Measurements from ENCODE around the gene DBF4B. TPM values are rescaled to one million over a fixed set of nuclear protein-coding genes. Genes with fewer than 3 reads are reported as not detected.

The DBF4B gene
- total RNA-seq, 3 donors from 2014 or later, result 2.3 to 7.5 (median 3.2) TPM

GRCh38 chr17:44761932-44762810, 53.7 kb downstream of the DBF4B start:
- Histone ChIP-seq H3K27ac (no peak overlapping the region), H3K4me1 (peaks cover 6 to 13% of the 10 kb centered on the region in 2 donors), H3K36me3 (no peaks in the 10 kb centered on the region), H3K9me3 (no peaks in the 10 kb centered on the region), H3K4me3 (no peak overlapping the region), H3K27me3 (peaks cover 10 to 21% of the 10 kb centered on the region in 2 donors)
- no peak for TF ChIP-seq CTCF (IDR thresholded peaks at IDR 0.05)
- TF ChIP-seq POLR2A (IDR thresholded peaks at IDR 0.05), result no peak
- no peak for TF ChIP-seq POLR2AphosphoS5 (IDR thresholded peaks at IDR 0.05)
- DNase-seq (ENCODE audit: low spot score in 2 of 2), result no peak
- intact Hi-C loops (cut with DNase I; ENCODE audit: low total_unique reads), result no loop called here

GRCh38 chr17:44763170-44763569, 54.7 kb downstream of the DBF4B start:
- Histone ChIP-seq H3K27me3 (peaks cover 10 to 21% of the 10 kb centered on the region in 2 donors), H3K4me3 (no peak overlapping the region), H3K36me3 (no peaks in the 10 kb centered on the region), H3K9me3 (no peaks in the 10 kb centered on the region), H3K27ac (no peak overlapping the region), H3K4me1 (peaks cover 6 to 13% of the 10 kb centered on the region in 2 donors)
- intact Hi-C loops (cut with DNase I; ENCODE audit: low total_unique reads), result no loop called here
- no peak for DNase-seq (ENCODE audit: low spot score in 2 of 2)
- TF ChIP-seq POLR2AphosphoS5 (IDR thresholded peaks at IDR 0.05), result no peak
- TF ChIP-seq POLR2A (IDR thresholded peaks at IDR 0.05), result no peak
- no peak for TF ChIP-seq CTCF (IDR thresholded peaks at IDR 0.05)

- H3K9me3 ChIP-seq, result no peaks in the 10 kb centered on the region
- intact Hi-C loops (cut with DNase I; ENCODE audit: low total_unique reads), result no loop called here
- no peak overlapping the region for H3K27ac ChIP-seq
- no peaks in the 10 kb centered on the region for H3K4me1 ChIP-seq
- no peak overlapping the region for H3K4me3 ChIP-seq
- no peak for TF ChIP-seq POLR2AphosphoS5 (IDR thresholded peaks at IDR 0.05)
- TF ChIP-seq CTCF (IDR thresholded peaks at IDR 0.05), result no peak
- no peak for TF ChIP-seq POLR2A (IDR thresholded peaks at IDR 0.05)
- H3K27me3 ChIP-seq, result peaks cover 0 to 6% of the 10 kb centered on the region in 2 donors
- H3K36me3 ChIP-seq, result no peaks in the 10 kb centered on the region
- DNase-seq (ENCODE audit: low spot score in 2 of 2), result no peak
Observed at GRCh38 chr17:44765965-44766364, 57.5 kb downstream of the DBF4B start.

GRCh38 chr17:44766409-44767038, 58.1 kb downstream of the DBF4B start:
- Histone ChIP-seq H3K9me3 (no peaks in the 10 kb centered on the region), H3K27me3 (peaks cover 0 to 6% of the 10 kb centered on the region in 2 donors), H3K27ac (no peak overlapping the region), H3K4me3 (no peak overlapping the region), H3K36me3 (no peaks in the 10 kb centered on the region), H3K4me1 (no peaks in the 10 kb centered on the region)
- TF ChIP-seq POLR2AphosphoS5 (IDR thresholded peaks at IDR 0.05) (no peak), POLR2A (IDR thresholded peaks at IDR 0.05) (no peak)
- intact Hi-C loops (cut with DNase I; ENCODE audit: low total_unique reads), result loop anchor here (1.0 kb wide), 1 partner anchor 22 kb away; no protein-coding TSS in a partner anchor
- DNase-seq (ENCODE audit: low spot score in 2 of 2), result no peak

GRCh38 chr17:44767493-44767892, 59.0 kb downstream of the DBF4B start:
- no peaks in the 10 kb centered on the region for H3K9me3 ChIP-seq
- intact Hi-C loops (cut with DNase I; ENCODE audit: low total_unique reads), result loop anchor here (1.0 kb wide), 1 partner anchor 23 kb away; no protein-coding TSS in a partner anchor
- no peaks in the 10 kb centered on the region for H3K4me1 ChIP-seq
- H3K36me3 ChIP-seq, result no peaks in the 10 kb centered on the region
- TF ChIP-seq POLR2A (IDR thresholded peaks at IDR 0.05), result no peak
- no peak for TF ChIP-seq POLR2AphosphoS5 (IDR thresholded peaks at IDR 0.05)
- no peak for TF ChIP-seq CTCF (IDR thresholded peaks at IDR 0.05)
- H3K27ac ChIP-seq, result no peak overlapping the region
- no peak overlapping the region for H3K4me3 ChIP-seq
- DNase-seq (ENCODE audit: low spot score in 2 of 2), result no peak
- H3K27me3 ChIP-seq, result peaks cover 0 to 6% of the 10 kb centered on the region in 2 donors
